GM19324 (cell line): Measurements from ENCODE around the gene RTKN2.
"Not testable (repeated sequence)": the region's sequence is repeated elsewhere in the genome, so short reads cannot be mapped to it uniquely, and the experiment has no call there.

Source experiments
- ATAC-seq: cut with Tn5 transposase; IDR thresholded peaks from one replicate; pipeline ENCODE4 v1.9.1; 2021; ENCODE audit warnings: mild to moderate bottlenecking, moderate library complexity; ENCODE audit not compliant: unreplicated experiment, low FRiP score

RTKN2 gene

DNA sequence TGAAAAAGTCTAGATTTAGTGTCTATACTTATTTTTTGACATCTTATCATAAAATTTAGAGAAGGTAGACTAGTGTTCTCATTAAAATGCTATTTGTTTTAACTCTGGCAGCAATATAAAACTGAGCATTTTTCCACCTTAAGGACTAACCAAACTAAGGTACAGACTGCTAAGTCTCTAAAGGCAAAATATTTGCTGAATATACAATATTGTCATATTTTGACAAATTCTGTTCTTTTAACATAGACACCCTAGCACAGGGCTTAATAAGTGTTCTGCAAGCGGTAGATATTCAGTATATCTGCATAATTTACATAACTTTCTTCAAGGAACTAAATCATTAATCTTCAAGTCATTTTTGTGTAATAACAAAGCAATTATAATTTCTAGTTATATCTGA, 8.6 kb downstream of the RTKN2 start:
- ATAC-seq: no peak

DNA sequence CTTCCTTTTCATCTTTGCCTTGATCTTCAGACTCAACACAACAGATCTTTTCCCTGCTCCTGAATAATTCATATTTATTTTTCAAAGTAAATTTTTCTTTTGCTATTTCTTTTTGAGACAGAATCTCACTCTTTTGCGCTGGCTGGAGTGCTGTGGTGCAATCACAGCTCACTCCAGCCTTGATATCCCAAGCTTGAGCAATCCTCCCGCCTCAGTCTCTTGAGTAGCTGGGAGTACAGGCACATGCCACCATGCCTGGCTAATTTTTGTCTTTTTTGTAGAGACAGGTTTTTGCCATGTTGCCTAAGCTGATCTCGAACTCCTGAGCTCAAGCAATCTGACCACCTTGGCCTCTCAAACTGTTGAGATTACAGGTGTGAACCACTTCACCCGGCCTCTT, 9.2 kb downstream of the RTKN2 start:
- no peak for ATAC-seq

- no peak for ATAC-seq
These were observed 9.7 kb downstream of the RTKN2 start for GRCh38 chr10:62258926-62259325.

DNA sequence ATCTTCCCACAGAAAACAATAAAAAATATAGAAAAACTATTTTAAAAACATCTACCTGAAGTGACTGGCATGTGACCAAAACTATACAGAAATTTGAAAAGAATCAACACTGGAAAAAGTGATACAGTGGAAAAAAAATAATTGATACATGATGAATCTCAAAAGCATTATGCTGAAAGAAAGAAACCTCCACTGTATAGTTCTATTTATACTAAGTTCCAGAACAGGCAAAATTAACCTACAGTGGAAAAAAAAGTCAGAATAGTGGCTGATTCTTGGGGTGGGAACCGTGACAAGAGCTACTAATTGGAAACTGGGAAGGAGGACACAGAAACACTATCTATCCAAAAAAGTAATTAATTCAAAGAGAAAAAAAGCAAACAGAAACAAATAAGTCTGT, 14.9 kb downstream of the RTKN2 start:
- no peak for ATAC-seq

- ATAC-seq: no peak
These were observed 16.6 kb downstream of the RTKN2 start for GRCh38 chr10:62252051-62252450.

DNA sequence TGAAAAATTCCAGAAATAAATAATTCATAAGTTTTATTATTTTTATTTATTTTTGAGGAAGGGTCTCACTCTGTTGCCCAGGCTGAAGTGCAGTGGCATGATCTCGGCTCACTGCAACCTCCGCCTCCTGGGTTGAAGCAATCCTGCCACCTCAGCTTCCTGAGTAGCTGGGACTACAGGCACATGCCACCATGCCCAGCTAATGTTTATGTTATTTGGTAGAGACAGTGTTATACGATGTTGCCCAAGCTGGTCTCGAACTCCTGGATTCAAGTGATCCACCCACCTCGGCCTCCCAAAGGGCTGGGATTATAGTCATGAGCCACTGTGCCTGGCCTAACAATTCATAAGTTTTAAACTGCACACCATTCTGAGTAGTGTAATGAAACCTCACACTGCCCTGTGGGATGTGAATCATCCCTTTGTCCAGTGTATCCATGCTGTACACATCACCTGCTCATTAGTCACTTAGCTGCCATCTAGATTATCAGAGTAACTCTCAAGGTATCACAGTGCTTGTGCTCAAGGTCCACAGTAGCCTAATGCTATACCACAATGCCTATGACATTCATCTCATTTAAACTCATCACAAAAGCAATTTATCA, 17.9 kb downstream of the RTKN2 start:
- ATAC-seq: no peak

- no peak for ATAC-seq
These were observed 18.7 kb downstream of the RTKN2 start for GRCh38 chr10:62249957-62250356.

DNA sequence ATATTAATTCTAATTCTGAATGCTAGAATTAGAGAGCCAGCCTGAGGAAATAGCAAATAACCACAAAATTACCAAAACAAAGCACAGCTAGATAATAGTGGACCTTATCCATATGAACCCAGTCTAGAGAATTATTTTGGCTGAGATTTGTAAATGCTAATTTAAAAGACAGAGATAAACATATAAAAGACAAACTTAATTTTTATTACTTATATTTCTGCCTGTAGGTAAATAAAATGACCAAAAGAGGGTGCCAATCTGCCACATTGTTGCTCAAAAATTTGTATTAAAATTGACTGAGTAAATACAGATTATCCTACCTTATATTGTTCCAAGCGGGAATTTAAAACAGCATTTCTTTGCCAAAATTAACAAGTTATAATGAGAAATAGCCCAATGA, 20.2 kb downstream of the RTKN2 start:
- ATAC-seq: no peak

GRCh38 chr10:62244785-62245467, 23.7 kb downstream of the RTKN2 start:
- ATAC-seq: peak; percentile 71

DNA sequence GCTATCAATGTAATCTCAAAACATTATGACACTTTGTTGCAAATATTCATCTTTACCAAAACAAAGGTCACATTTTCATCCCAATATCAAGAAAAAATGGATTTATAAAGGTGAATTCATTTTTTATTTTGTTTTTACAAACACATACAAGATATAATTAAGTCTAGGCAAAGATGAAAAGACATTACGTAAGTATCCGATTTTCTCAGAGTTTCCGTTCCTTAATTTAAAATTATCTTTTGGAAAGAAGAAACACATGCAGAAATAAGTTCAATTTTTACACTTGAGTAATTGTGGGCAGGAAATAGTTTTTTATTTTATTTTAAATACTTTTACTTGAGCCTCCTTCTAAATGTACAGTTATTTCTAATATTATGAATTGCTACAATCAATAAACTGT, 24.6 kb downstream of the RTKN2 start:
- no peak for ATAC-seq

DNA sequence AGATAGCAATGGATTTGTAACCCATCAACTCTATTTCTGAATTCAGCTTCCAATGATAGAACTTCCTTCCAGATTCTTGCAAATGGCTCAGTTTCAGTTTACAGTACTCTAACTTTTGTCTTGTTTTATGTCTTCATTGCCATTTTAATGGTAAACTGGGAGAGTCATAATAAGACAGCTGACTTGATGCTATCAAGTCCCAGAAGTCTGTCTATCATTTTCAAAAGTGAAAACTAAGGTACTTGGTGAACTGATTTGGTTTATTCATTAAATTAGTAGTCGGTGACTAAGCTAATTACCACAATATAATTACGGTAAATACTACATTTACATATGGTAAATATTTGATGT, 25.0 kb downstream of the RTKN2 start:
- peak; percentile 35 for ATAC-seq

DNA sequence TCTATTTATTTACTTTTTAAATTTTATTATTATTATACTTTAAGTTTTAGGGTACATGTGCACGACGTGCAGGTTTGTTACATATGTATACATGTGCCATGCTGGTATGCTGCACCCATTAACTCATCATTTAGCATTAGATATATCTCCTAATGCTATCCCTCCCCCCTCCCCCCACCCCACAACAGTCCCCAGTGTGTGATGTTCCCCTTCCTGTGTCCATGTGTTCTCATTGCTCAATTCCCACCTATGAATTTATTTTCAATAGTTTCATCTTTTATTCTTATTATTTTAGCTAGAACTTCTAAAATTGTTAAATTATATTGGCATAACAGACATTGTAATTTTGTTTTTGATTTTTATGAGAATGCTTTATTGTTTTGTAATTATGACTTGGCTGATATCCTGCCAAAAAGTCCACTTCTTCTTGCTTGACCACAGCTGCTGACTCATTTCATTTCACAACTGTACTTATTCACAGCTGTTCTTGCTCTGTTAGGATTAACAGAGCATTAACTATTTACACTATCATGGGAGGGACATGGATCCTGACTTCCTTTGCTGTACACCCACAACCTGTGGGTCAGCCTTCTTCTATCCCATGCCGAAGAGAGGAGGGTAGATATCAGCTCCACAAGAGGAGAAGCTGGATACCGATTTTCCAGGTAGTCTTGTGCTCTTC, 25.5 kb downstream of the RTKN2 start:
- ATAC-seq: peak; percentile 68

DNA sequence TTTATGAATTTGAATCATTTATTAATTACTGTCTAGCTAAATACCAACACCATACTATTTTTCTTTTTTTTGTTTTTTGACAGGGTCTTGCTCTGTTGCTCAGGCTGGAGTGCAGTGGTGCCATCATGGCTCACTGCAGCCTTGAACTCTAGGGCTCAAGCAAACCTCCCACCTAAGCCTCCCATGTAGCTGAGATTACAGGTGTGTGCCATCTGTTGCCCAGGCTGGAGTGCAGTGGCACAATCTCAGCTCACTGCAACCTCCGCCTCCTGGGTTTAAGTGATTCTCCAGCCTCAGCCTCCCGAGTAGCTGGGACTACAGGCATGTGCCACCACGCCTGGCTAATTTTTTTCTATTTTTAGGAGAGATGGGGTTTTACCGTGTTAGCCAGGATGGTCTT, 27.1 kb downstream of the RTKN2 start:
- ATAC-seq: not testable (repeated sequence)

DNA sequence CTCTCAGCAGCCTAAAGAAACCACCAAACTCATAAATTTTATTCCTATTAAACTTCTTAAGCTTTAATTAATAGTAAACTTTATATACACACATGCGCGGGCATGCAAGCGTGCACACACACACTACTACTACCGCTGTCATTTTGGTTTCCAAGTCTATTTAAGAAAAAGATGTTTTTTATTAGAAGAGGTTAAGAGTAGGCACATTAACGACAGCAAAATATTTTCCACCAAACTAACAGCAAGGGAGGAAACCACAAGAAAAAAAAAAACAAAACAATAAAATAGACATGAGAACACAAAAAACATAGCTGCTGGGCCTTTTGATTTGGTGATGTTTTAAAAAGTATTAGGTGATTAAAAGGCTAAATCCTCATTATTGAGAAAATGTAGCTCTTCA, 28.6 kb downstream of the RTKN2 start:
- ATAC-seq: no peak

- ATAC-seq: no peak
These were observed 29.8 kb downstream of the RTKN2 start for GRCh38 chr10:62238880-62239279.

- no peak for ATAC-seq
These were observed 30.7 kb downstream of the RTKN2 start for GRCh38 chr10:62237966-62238365.

- no peak for ATAC-seq
These were observed 31.1 kb downstream of the RTKN2 start for GRCh38 chr10:62237506-62237905.

GRCh38 chr10:62234077-62234605, 34.5 kb downstream of the RTKN2 start:
- ATAC-seq: no peak

DNA sequence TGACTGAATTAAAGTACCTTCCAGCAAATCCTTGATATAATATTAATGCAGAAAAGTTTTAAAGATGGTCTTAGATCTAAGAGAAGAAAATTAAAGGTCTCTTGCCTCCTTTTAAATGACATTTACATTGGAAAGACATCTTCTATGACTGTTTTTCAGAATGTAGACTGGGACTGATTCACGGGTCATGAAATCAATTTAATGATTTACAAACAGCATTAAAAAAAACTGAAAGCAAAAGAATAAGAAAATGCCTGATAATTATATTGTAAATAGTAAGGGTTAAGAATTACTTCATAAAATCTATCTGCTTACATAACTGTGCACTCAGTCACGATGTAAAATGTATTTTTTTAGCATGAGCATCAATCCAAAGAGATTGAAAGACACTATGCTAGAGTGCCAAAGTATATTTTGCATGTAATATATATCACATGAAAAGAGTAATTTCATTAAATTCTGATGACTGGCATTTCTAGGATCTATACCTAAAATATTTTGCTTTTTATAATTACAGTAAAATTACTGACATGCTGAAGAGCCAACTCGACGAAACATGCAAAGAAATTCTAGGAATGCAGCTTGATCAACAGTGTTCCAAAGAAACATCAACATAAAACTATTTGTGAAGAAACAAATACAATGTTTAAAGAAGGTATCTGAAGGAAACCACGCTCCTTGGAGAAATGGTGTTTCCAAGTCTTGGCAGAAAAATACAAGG, 35.1 kb downstream of the RTKN2 start:
- no peak for ATAC-seq

GRCh38 chr10:62231805-62232204, 36.8 kb downstream of the RTKN2 start:
- ATAC-seq: no peak

GRCh38 chr10:62231371-62231770, 37.3 kb downstream of the RTKN2 start:
- ATAC-seq: no peak
